WTC11 (cell line): ENCODE measurements around the gene PIP4K2B. TPM values are rescaled to one million over a fixed set of nuclear protein-coding genes. Genes with fewer than 3 reads are reported as not detected.

Experiments
- ATAC-seq: fragments of 200-7000 bp; cut with Tn5 transposase; 2 replicates; pipeline ENCODE4 v1.10.0; 2021; ENCODE audit warnings: mild to moderate bottlenecking, moderate library complexity
- CTCF ChIA-PET: fragments of 300-600 bp; sonication (Branson Sonifier 250); formaldehyde crosslinking; loops from one replicate; lab custom pipeline; 2021; ENCODE audit warnings: antibody characterized with exemption; lab: Charles Lee
- POLR2A ChIA-PET: fragments of 350-600 bp; sonication (Branson Sonifier 250); formaldehyde crosslinking; loops from one replicate; lab custom pipeline; 2021; ENCODE audit warnings: antibody characterized with exemption; lab: Charles Lee
- DNase-seq: peaks from one replicate; pipeline ENCODE4 v3.0.0; 2021; ENCODE audit warnings: low spot score
- H3K27ac Mint-ChIP-seq: 2 replicates; pipeline ENCODE4 v1.8.0; 2021; ENCODE audit warnings: mixed read lengths
- H3K27me3 Mint-ChIP-seq: 2 replicates; pipeline ENCODE4 v1.8.0; 2021; ENCODE audit warnings: low read depth, mild to moderate bottlenecking, moderate library complexity, mixed read lengths
- H3K36me3 Mint-ChIP-seq: 2 replicates; pipeline ENCODE4 v1.8.0; 2021; ENCODE audit warnings: mixed read lengths
- H3K4me1 Mint-ChIP-seq: 2 replicates; pipeline ENCODE4 v1.8.0; 2022; ENCODE audit warnings: mixed read lengths
- H3K4me3 Mint-ChIP-seq: 2 replicates; pipeline ENCODE4 v1.8.0; 2021; ENCODE audit warnings: mild to moderate bottlenecking, moderate library complexity, mixed read lengths
- H3K9me3 Mint-ChIP-seq: 2 replicates; pipeline ENCODE4 v1.8.0; 2021; ENCODE audit warnings: mixed read lengths
- AR ChIP-seq: fragments of 250-450 bp; sonication (Bioruptor Pico); IDR thresholded peaks from 2 replicates; pipeline ENCODE4 v1.9.0; 2021; ENCODE audit warnings: mild to moderate bottlenecking
- ATF1 ChIP-seq: sonication (generic); formaldehyde crosslinking; IDR thresholded peaks from 2 replicates; pipeline ENCODE4 v1.8.1; 2023; ENCODE audit warnings: mild to moderate bottlenecking, moderate library complexity, missing genetic modification reagents
- CREB1 ChIP-seq: sonication (generic); formaldehyde crosslinking; IDR thresholded peaks from 2 replicates; pipeline ENCODE4 v1.8.0; 2023; ENCODE audit warnings: mild to moderate bottlenecking, missing genetic modification reagents
- E2F1 ChIP-seq: sonication (generic); formaldehyde crosslinking; IDR thresholded peaks from 2 replicates; pipeline ENCODE4 v1.8.0; 2022; ENCODE audit warnings: mild to moderate bottlenecking, missing genetic modification reagents
- E2F5 ChIP-seq: sonication (generic); formaldehyde crosslinking; IDR thresholded peaks from 2 replicates; pipeline ENCODE4 v1.8.1; 2022; ENCODE audit warnings: mild to moderate bottlenecking, moderate library complexity, missing genetic modification reagents
- ELF4 ChIP-seq: sonication (generic); formaldehyde crosslinking; IDR thresholded peaks from 2 replicates; pipeline ENCODE4 v1.8.1; 2022; ENCODE audit warnings: low read depth, mild to moderate bottlenecking, moderate library complexity, missing genetic modification reagents
- FOXK1 ChIP-seq: sonication (generic); formaldehyde crosslinking; IDR thresholded peaks from 2 replicates; pipeline ENCODE4 v1.8.0; 2022; ENCODE audit warnings: mild to moderate bottlenecking, moderate library complexity, missing genetic modification reagents
- FOXP1 ChIP-seq: sonication (generic); formaldehyde crosslinking; IDR thresholded peaks from 2 replicates; pipeline ENCODE4 v1.8.0; 2022; ENCODE audit warnings: missing genetic modification reagents, mild to moderate bottlenecking, moderate library complexity, borderline replicate concordance
- GTF2I ChIP-seq: fragments of 250-450 bp; sonication (Bioruptor Pico); conservative IDR thresholded peaks from 2 replicates; pipeline ENCODE4 v1.4.0; 2021; ENCODE audit warnings: mild to moderate bottlenecking
- HMGA2 ChIP-seq: fragments of 250-450 bp; sonication (Bioruptor Pico); IDR thresholded peaks from 2 replicates; pipeline ENCODE4 v1.4.0; 2021; ENCODE audit warnings: mild to moderate bottlenecking, moderate library complexity
- JAZF1 ChIP-seq: fragments of 250-450 bp; sonication (Bioruptor Pico); IDR thresholded peaks from 2 replicates; pipeline ENCODE4 v1.9.0; 2021; ENCODE audit warnings: moderate library complexity, mild to moderate bottlenecking, inconsistent platforms
- NFYB ChIP-seq: sonication (generic); formaldehyde crosslinking; conservative IDR thresholded peaks from 2 replicates; pipeline ENCODE4 v1.8.0; 2022; ENCODE audit warnings: low read depth, missing genetic modification reagents
- NR3C1 ChIP-seq: sonication (generic); formaldehyde crosslinking; conservative IDR thresholded peaks from 2 replicates; pipeline ENCODE4 v1.8.1; 2023; ENCODE audit warnings: low read depth, mild to moderate bottlenecking, missing genetic modification reagents
- RELA ChIP-seq: sonication (generic); formaldehyde crosslinking; IDR thresholded peaks from 2 replicates; pipeline ENCODE4 v1.8.1; 2022; ENCODE audit warnings: missing genetic modification reagents, mild to moderate bottlenecking, borderline replicate concordance
- SOX15 ChIP-seq: fragments of 250-450 bp; sonication (Bioruptor Pico); IDR thresholded peaks from 2 replicates; pipeline ENCODE4 v1.9.0; 2021; ENCODE audit warnings: mild to moderate bottlenecking
- TEAD4 ChIP-seq: sonication (generic); formaldehyde crosslinking; IDR thresholded peaks from 2 replicates; pipeline ENCODE4 v1.8.0; 2022; ENCODE audit warnings: mild to moderate bottlenecking, missing genetic modification reagents
- ZBTB21 ChIP-seq: sonication (generic); formaldehyde crosslinking; IDR thresholded peaks from 2 replicates; pipeline ENCODE4 v1.8.1; 2023; ENCODE audit warnings: mild to moderate bottlenecking, missing genetic modification reagents, borderline replicate concordance
- ZMAT4 ChIP-seq: fragments of 250-450 bp; sonication (Bioruptor Pico); IDR thresholded peaks from 2 replicates; pipeline ENCODE4 v1.9.0; 2021; ENCODE audit warnings: mild to moderate bottlenecking
- ZNF219 ChIP-seq: sonication (generic); formaldehyde crosslinking; IDR thresholded peaks from 2 replicates; pipeline ENCODE4 v1.8.0; 2023; ENCODE audit warnings: missing genetic modification reagents, mild to moderate bottlenecking, borderline replicate concordance
- ZNF671 ChIP-seq: fragments of 250-450 bp; sonication (Bioruptor Pico); IDR thresholded peaks from 2 replicates; pipeline ENCODE4 v1.8.0; 2021; ENCODE audit warnings: mild to moderate bottlenecking
- total RNA-seq: library from RNA; stranded (reverse); gene quantifications from 3 replicates; pipeline ENCODE4 v1.2.3, GENCODE V29; 2021

Gene PIP4K2B
- total RNA-seq, 1 experiment from 2014 or later, result 61.9 TPM

- ChIA-PET CTCF (no interaction called here), POLR2A (no interaction called here)
- Mint-ChIP-seq H3K4me1 (no peaks in the 10 kb centered on the region), H3K27ac (no peak overlapping the region; the same call in 1 of the 2 replicates), H3K9me3 (no peaks in the 10 kb centered on the region), H3K27me3 (no peaks in the 10 kb centered on the region), H3K4me3 (no peak overlapping the region), H3K36me3 (peaks cover 77% of the 10 kb centered on the region)
- DNase-seq (no peak), ATAC-seq (no peak)
- TF ChIP-seq ELF4, result no peak
- TF ChIP-seq RELA (CRISPR knock-in tag), result no peak
- TF ChIP-seq CREB1, result no peak
- no peak for TF ChIP-seq ZBTB21 (CRISPR knock-in tag)
- TF ChIP-seq FOXK1 (CRISPR knock-in tag), result no peak
- TF ChIP-seq E2F1 (CRISPR knock-in tag), result no peak
- no peak for TF ChIP-seq ZNF219 (CRISPR knock-in tag)
- TF ChIP-seq E2F5, result no peak
- TF ChIP-seq AR (CRISPR knock-in tag), result no peak
- TF ChIP-seq TEAD4 (CRISPR knock-in tag), result no peak
- no peak for TF ChIP-seq JAZF1
These were observed 33.0 kb downstream of the PIP4K2B start for GRCh38 chr17:38766341-38766740.

GRCh38 chr17:38762231-38762630 is 37.1 kb downstream of the PIP4K2B start:
- POLR2A ChIA-PET, result interaction anchor here (0.5 to 0.9 kb wide), 2 partner anchors 8 to 28 kb away, joined by 3 read pairs; no protein-coding TSS in a partner anchor
- TF ChIP-seq ZNF671 (CRISPR knock-in tag) (no peak), HMGA2 (CRISPR knock-in tag) (no peak), ZMAT4 (no peak), NFYB (CRISPR knock-in tag) (no peak), E2F5 (no peak), NR3C1 (CRISPR knock-in tag) (no peak), SOX15 (CRISPR knock-in tag) (no peak), GTF2I (CRISPR knock-in tag) (no peak), ATF1 (no peak), FOXP1 (no peak)
- Mint-ChIP-seq H3K27ac (no peak overlapping the region), H3K36me3 (peaks cover 63% of the 10 kb centered on the region), H3K4me1 (no peaks in the 10 kb centered on the region), H3K9me3 (no peaks in the 10 kb centered on the region), H3K27me3 (no peaks in the 10 kb centered on the region), H3K4me3 (no peak overlapping the region)
- no peak for ATAC-seq
- DNase-seq, result no peak
- CTCF ChIA-PET, result interaction anchor here (0.5 to 1.5 kb wide), 16 partner anchors 10 to 717 kb away, joined by 3 to 7 read pairs (median 4); partner anchors contain the start of genes FBXO47, LASP1NB and PSMB3
